Karpas-422 (cell line): Measurements from ENCODE around the gene EIF4B. TPM values are rescaled to one million over a fixed set of nuclear protein-coding genes. Genes with fewer than 3 reads are reported as not detected.

Source experiments
- DNase-seq: peaks from one replicate; pipeline ENCODE4 v3.0.0-alpha.2; 2015
- H2AFZ ChIP-seq: fragments of 200-600 bp; sonication (generic); 2 replicates; pipeline ENCODE4 v1.6.1; 2014; ENCODE audit warnings: antibody characterized with exemption, low read length, mixed read lengths
- H3K27ac ChIP-seq: fragments of 200-600 bp; sonication (generic); 2 replicates; pipeline ENCODE4 v1.5.1; 2014; ENCODE audit warnings: mild to moderate bottlenecking, low read length, moderate library complexity
- H3K27me3 ChIP-seq: fragments of 200-600 bp; sonication (generic); 2 replicates; pipeline ENCODE4 v1.6.1; 2014; ENCODE audit warnings: low read length, mixed read lengths
- H3K36me3 ChIP-seq: fragments of 200-600 bp; sonication (generic); 2 replicates; pipeline ENCODE4 v1.6.1; 2014; ENCODE audit warnings: low read length, mixed read lengths; ENCODE audit not compliant: insufficient read depth
- H3K4me1 ChIP-seq: fragments of 200-600 bp; sonication (generic); 2 replicates; pipeline ENCODE4 v1.6.1; 2014; ENCODE audit warnings: mild to moderate bottlenecking, low read length, mixed read lengths
- H3K4me2 ChIP-seq: fragments of 200-600 bp; sonication (generic); 2 replicates; pipeline ENCODE4 v1.6.1; 2014; ENCODE audit warnings: low read length, low read depth, mild to moderate bottlenecking; ENCODE audit not compliant: poor library complexity, severe bottlenecking
- H3K4me3 ChIP-seq: fragments of 200-600 bp; sonication (generic); 2 replicates; pipeline ENCODE4 v1.5.1; 2014; ENCODE audit warnings: mild to moderate bottlenecking, antibody characterized with exemption, low read length, mixed read lengths
- H3K79me2 ChIP-seq: fragments of 200-600 bp; sonication (generic); 2 replicates; pipeline ENCODE4 v1.6.1; 2014; ENCODE audit warnings: mild to moderate bottlenecking, low read length, mixed read lengths
- H3K9ac ChIP-seq: fragments of 200-600 bp; sonication (generic); 2 replicates; pipeline ENCODE4 v1.6.0; 2014; ENCODE audit warnings: low read length
- H3K9me2 ChIP-seq: fragments of 200-600 bp; sonication (generic), shearing (Covaris generic); replicated peaks from 2 replicates; pipeline ENCODE4 v1.6.0; 2014; ENCODE audit warnings: mild to moderate bottlenecking, low read length, moderate library complexity; ENCODE audit not compliant: insufficient read depth
- H3K9me3 ChIP-seq: fragments of 300-700, 200-600 bp; sonication (generic); 2 replicates; pipeline ENCODE4 v1.6.1; 2014; ENCODE audit warnings: low read length, mixed read lengths
- H4K20me1 ChIP-seq: fragments of 200-600 bp; sonication (generic); 2 replicates; pipeline ENCODE4 v1.6.1; 2014; ENCODE audit warnings: mild to moderate bottlenecking, antibody characterized with exemption, low read length, low read depth; ENCODE audit not compliant: insufficient read depth
- total RNA-seq: library from RNA; depleted of rRNA; stranded (reverse); fragments of >200 nt; shearing (Covaris generic); gene quantifications from 2 replicates; pipeline ENCODE4 v1.2.3, GENCODE V29; 2014; ENCODE audit warnings: low replicate concordance; rRNA removed

The EIF4B gene
- total RNA-seq, result 549 and 718 TPM in 2 replicates

DNA sequence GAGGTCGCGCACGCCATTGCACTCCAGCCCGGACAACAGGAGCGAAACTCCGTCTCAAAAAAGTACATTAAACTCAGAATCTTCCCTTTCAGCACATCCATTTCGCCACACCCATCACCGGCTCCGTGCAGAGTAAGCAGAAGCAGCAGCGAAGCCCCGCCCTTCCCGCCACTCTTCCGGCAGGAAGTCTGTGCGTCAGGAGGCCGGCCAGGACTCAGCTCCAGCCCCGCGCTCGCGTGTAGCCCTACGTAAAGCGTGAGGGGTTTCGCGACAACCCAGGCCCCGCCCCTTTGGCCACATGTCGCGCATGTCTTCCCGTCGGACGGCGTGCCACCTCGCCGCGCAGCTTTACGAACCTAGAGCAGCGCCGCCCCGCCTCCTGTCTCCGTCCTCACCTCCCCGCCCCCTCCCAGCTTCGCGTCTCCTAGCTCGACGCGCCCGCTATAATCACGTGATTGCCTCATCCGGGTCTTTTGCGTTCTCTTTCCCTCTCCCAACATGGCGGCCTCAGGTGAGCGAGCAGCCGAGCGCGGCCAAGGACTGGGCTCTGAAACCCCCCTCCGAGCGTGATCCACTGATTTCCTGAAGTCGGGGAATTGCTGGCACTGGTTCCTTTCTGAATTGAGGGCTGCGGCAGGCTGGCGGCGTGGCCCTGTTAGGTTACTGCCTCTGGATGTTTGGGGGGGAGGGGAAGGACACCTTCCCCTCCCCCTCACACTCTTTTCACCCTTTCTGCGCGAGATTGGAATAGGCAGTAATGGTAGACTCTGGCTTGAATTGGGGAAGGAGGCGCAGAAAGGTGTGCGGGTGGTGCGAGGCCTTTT is at the start of gene EIF4B:
EIF4B (plus strand) TSS at position 471 of the 824 bp plus-strand sequence; CDS start at position 499, 28 bp downstream.
- Histone ChIP-seq H3K4me3 (peak within 1 kb of the TSS; percentile 94), H3K27ac (peak within 1 kb of the TSS; percentile 87), H4K20me1 (peaks cover 39% of the 10 kb centered on the region), H3K36me3 (peaks cover 33% of the 10 kb centered on the region; the same call in 1 of the 2 replicates), H3K27me3 (no peaks in the 10 kb centered on the region), H3K9me3 (no peaks in the 10 kb centered on the region), H3K4me2 (peak within 1 kb of the TSS; percentile 93), H3K4me1 (peaks cover 37% of the 10 kb centered on the region), H3K79me2 (peaks cover 49% of the 10 kb centered on the region), H2AFZ (no peak within 1 kb of the TSS; the same call in 1 of the 2 replicates), H3K9me2 (no peaks in the 10 kb centered on the region), H3K9ac (peak within 1 kb of the TSS; percentile 97)
- DNase-seq, result peak; percentile 100

DNA sequence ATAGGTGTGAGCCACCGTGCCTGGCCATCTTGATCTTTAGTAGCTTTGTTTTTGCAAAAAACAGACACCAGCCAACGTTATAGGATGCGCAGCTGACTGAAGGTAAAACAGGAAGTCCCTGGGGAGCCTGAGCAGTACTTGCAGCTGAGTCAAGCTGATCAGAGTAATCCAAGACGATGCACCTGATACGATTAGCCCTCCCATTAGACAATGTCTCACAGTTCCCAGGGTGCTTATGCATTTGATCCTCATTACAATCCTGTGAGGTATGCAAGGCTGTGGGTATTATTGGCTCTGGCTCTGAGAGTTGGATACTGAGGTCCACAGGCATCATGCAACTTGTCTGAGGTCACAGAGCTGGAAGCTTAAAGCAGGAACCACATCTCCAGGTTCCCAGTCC is 49.3 kb upstream of the EIF4B start:
- Histone ChIP-seq H3K27ac (no peak overlapping the region), H3K27me3 (no peaks in the 10 kb centered on the region), H2AFZ (no peak overlapping the region), H3K36me3 (no peaks in the 10 kb centered on the region), H3K4me1 (peaks cover 4% of the 10 kb centered on the region), H3K9me2 (no peaks in the 10 kb centered on the region), H4K20me1 (no peaks in the 10 kb centered on the region), H3K4me2 (no peak overlapping the region), H3K9me3 (no peaks in the 10 kb centered on the region), H3K79me2 (no peaks in the 10 kb centered on the region), H3K4me3 (no peak overlapping the region), H3K9ac (no peak overlapping the region)
- DNase-seq, result no peak

GRCh38 chr12:52964556-52965336 is 41.5 kb upstream of the EIF4B start:
- H3K36me3 ChIP-seq, result no peaks in the 10 kb centered on the region
- no peak overlapping the region for H2AFZ ChIP-seq
- no peaks in the 10 kb centered on the region for H4K20me1 ChIP-seq
- H3K27ac ChIP-seq, result no peak overlapping the region
- no peaks in the 10 kb centered on the region for H3K27me3 ChIP-seq
- no peak overlapping the region for H3K9ac ChIP-seq
- H3K4me2 ChIP-seq, result no peak overlapping the region
- no peak for DNase-seq
- no peaks in the 10 kb centered on the region for H3K9me2 ChIP-seq
- no peak overlapping the region for H3K4me3 ChIP-seq
- H3K4me1 ChIP-seq, result no peaks in the 10 kb centered on the region
- H3K9me3 ChIP-seq, result no peaks in the 10 kb centered on the region
- no peaks in the 10 kb centered on the region for H3K79me2 ChIP-seq

DNA sequence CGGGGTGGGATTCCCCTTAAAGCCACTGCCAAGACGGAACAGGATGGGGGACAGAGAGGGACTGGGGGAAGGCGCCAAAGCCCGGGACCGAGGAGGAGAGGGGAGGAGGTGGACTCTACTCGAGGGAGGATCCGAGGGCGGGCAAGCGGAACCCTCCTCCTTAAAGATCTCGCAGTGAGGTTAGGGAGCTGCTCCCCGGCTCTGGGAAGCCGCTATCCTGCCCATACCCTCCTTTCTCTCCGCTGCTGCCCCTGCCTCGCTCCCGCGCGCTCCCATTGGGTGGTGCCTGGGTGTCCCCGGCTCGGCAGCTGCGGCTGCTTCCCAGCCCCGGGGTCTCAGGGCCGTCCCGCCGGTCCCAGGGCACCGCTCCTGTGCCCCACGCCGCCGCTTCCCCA is 40.9 kb upstream of the EIF4B start:
- H3K79me2 ChIP-seq, result no peaks in the 10 kb centered on the region
- no peak for DNase-seq
- H3K27me3 ChIP-seq, result no peaks in the 10 kb centered on the region
- H3K4me3 ChIP-seq, result no peak overlapping the region
- no peak overlapping the region for H2AFZ ChIP-seq
- no peak overlapping the region for H3K27ac ChIP-seq
- no peak overlapping the region for H3K9ac ChIP-seq
- H4K20me1 ChIP-seq, result no peaks in the 10 kb centered on the region
- H3K36me3 ChIP-seq, result no peaks in the 10 kb centered on the region
- no peaks in the 10 kb centered on the region for H3K9me2 ChIP-seq
- no peaks in the 10 kb centered on the region for H3K9me3 ChIP-seq
- no peaks in the 10 kb centered on the region for H3K4me1 ChIP-seq
- no peak overlapping the region for H3K4me2 ChIP-seq

- no peaks in the 10 kb centered on the region for H3K27me3 ChIP-seq
- H3K9me3 ChIP-seq, result no peaks in the 10 kb centered on the region
- no peaks in the 10 kb centered on the region for H3K4me1 ChIP-seq
- no peak overlapping the region for H3K4me3 ChIP-seq
- no peaks in the 10 kb centered on the region for H3K36me3 ChIP-seq
- no peaks in the 10 kb centered on the region for H4K20me1 ChIP-seq
- H3K9ac ChIP-seq, result no peak overlapping the region
- DNase-seq, result no peak
- H3K9me2 ChIP-seq, result no peaks in the 10 kb centered on the region
- no peaks in the 10 kb centered on the region for H3K79me2 ChIP-seq
- H3K4me2 ChIP-seq, result no peak overlapping the region
- H3K27ac ChIP-seq, result no peak overlapping the region
- H2AFZ ChIP-seq, result no peak overlapping the region
Measured at GRCh38 chr12:52969166-52969795, 37.0 kb upstream of the EIF4B start.

GRCh38 chr12:52969828-52970569 is 36.3 kb upstream of the EIF4B start:
- H3K27ac ChIP-seq, result no peak overlapping the region
- H2AFZ ChIP-seq, result no peak overlapping the region
- H4K20me1 ChIP-seq, result no peaks in the 10 kb centered on the region
- H3K9me2 ChIP-seq, result no peaks in the 10 kb centered on the region
- H3K9ac ChIP-seq, result no peak overlapping the region
- no peaks in the 10 kb centered on the region for H3K79me2 ChIP-seq
- H3K36me3 ChIP-seq, result no peaks in the 10 kb centered on the region
- H3K27me3 ChIP-seq, result no peaks in the 10 kb centered on the region
- H3K9me3 ChIP-seq, result no peaks in the 10 kb centered on the region
- H3K4me3 ChIP-seq, result no peak overlapping the region
- H3K4me1 ChIP-seq, result no peaks in the 10 kb centered on the region
- DNase-seq, result no peak
- no peak overlapping the region for H3K4me2 ChIP-seq

DNA sequence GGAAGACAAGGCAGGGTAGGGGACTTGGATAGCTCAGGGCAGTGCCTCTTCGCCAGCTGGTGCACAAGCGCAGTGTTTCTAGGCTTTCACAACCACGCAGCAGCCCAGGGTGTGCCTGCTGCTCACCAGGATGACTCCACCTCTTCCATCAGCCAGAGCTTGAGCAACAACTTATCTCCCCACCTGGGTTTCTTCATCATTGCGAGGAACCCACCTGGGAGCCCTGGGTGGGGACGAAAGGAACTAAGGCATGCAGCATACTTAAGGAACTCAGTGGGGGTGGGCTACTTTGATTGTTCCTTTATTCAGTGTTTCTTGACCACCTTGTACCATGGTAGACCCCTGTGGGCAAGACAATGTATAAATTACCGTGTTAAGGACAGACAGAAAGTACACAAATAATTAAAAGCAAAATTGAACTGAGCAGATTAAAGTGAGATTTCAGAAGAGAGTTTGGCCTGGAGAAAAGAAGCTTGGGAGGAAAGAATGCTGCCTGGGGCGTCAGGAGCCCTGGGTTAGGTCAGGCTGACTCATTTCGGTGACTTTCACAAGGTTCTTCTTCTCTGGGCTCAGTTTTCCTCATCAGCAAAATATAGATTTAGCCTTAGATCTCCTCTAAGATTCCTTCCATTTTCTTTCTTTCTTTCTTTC is 34.5 kb upstream of the EIF4B start:
- H3K4me3 ChIP-seq, result no peak overlapping the region
- no peaks in the 10 kb centered on the region for H4K20me1 ChIP-seq
- no peak overlapping the region for H2AFZ ChIP-seq
- H3K4me2 ChIP-seq, result no peak overlapping the region
- no peaks in the 10 kb centered on the region for H3K36me3 ChIP-seq
- H3K9me2 ChIP-seq, result no peaks in the 10 kb centered on the region
- H3K27me3 ChIP-seq, result no peaks in the 10 kb centered on the region
- H3K9me3 ChIP-seq, result no peaks in the 10 kb centered on the region
- no peaks in the 10 kb centered on the region for H3K4me1 ChIP-seq
- no peaks in the 10 kb centered on the region for H3K79me2 ChIP-seq
- no peak overlapping the region for H3K27ac ChIP-seq
- DNase-seq, result no peak
- no peak overlapping the region for H3K9ac ChIP-seq
